MM.1S (cell line): ENCODE data around the gene NAA15.

Experiments used
- CTCF ChIP-seq: fragments of 300-600 bp; sonication (generic); IDR thresholded peaks from 2 replicates; pipeline ENCODE4 v1.5.1; 2016; ENCODE audit warnings: antibody characterized with exemption, low read length, mixed read lengths
- EZH2 ChIP-seq: fragments of 300-600 bp; sonication (generic); optimal IDR thresholded peaks from 2 replicates; pipeline ENCODE3; 2017; ENCODE audit warnings: low read depth, mild to moderate bottlenecking, antibody characterized with exemption, low read length, mixed read lengths
- EZH2phosphoT487 ChIP-seq: fragments of 300-600 bp; sonication (generic); IDR thresholded peaks from 2 replicates; pipeline ENCODE4 v1.6.1; 2018; ENCODE audit warnings: antibody characterized with exemption, low read length

GRCh38 chr4:139316733-139317132 is 15.4 kb downstream of the NAA15 start:
- no peak for TF ChIP-seq CTCF
- TF ChIP-seq EZH2: no peak
- no peak for TF ChIP-seq EZH2phosphoT487
